GM19099 (cell line): ENCODE measurements around the gene RNF152.

ENCODE experiments used
- POLR2A ChIP-seq: IDR thresholded peaks from 3 replicates; pipeline ENCODE4 v1.6.1; 2011; ENCODE audit warnings: low read depth; ENCODE audit not compliant: insufficient read length; ENCODE audit errors: extremely low read depth

Gene RNF152, protein sequence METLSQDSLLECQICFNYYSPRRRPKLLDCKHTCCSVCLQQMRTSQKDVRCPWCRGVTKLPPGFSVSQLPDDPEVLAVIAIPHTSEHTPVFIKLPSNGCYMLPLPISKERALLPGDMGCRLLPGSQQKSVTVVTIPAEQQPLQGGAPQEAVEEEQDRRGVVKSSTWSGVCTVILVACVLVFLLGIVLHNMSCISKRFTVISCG

DNA sequence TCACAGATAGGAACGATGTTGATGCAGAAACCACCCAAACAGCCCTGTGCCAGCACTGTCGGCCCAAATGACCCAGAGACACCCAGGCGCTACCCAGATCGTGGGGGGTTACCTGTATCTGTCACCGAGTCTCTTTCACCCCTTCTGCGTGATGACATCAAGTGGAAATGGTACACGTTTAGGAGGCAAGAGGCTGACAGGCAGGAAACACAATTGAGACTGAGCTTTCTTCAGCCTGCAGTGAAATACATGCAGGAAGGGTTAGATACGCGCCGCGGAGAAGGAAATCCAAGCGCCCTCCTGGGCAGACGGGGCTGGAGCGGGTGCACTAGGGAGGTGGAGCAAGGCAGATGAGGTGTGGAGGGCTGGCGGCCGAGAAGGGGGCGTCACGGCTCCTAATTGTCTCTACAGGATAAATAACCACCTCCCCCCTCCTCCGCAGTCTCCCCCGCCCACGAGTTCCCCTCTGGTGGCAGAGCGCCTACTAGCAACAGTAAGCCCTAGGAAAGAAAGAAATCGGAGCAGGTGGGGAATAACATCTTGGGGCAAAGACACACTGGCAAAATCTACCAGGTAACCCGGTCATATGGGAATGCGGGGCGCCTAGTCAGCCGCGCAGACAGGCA lies at the start of gene RNF152:
Gene RNF152, minus strand, starts transcription at position 325 of the 626 bp plus-strand sequence. CDS start 76,544 bp downstream, outside the sequence.
- no peak for TF ChIP-seq POLR2A

DNA sequence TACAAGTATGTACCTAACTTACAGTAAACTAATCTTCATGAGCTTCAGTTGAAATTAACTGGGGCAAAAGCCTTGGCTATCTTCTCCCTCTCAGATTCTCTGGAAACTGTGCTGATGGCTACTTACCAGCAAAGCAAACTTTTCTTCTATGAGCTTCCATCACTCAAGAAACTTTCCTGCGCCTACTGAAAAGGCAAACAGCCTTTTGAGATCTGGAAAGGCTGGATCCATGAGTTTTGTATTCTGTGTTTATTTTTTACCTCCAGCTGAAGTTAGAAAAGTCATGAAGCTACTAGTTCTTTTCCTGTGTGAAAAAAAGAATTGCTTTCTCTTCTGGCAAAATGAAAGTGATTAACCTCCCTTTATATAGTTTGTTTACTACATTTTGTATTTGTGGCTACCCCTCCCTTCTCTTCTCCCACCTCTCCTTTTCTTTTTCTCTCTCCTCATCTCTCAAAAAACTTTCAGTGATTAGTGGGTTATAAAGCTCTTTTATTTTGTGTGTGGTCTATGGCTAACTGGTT lies 49.2 kb upstream of the RNF152 start:
- TF ChIP-seq POLR2A: no peak

DNA sequence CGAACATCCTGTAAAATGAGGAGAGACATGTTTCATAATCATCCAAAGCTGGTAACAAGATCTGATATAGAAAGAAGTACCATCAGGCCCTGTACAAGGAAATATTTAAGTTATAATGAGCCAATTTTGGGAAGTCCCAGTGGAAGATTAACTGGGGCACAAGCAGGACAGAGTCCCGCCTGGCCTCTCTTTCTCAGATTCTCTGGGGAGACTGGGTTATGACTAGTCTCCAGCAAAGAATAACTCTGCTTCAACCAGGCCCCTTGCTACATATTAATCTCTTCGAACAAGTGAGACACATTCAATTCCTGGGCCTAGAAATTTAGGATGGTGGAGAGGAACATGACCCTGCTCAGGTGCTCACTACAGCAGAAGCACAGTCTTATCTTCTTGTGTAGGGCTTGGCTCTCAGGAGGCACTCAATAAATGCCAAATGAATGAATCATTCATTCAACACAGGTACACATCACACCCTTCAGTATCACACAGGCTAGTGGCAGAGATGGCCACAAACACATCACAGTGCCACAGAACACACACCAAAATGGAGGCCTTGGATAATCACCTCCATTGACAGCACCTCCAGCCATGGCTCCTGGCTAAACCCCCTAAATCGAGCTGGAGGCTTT lies 46.4 kb upstream of the RNF152 start:
- no peak for TF ChIP-seq POLR2A

DNA sequence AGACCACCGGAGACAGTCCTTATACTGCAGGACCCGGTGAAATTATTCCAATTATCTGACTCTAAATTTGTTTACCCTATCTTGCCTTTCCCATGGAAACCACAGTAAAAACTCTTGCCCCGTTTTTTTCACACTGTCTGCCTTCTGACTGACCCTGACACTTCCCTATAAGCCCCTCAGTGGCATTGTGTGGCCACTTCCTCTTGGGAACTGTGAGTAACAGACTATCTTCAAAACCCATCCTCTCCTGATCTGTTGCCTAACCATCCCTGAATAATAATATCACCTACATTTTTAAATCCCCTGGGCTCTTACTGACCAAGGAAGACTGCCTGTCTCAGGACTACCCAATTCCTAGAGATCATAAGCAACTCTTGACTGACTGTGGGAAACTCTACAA lies 42.6 kb upstream of the RNF152 start:
- no peak for TF ChIP-seq POLR2A

DNA sequence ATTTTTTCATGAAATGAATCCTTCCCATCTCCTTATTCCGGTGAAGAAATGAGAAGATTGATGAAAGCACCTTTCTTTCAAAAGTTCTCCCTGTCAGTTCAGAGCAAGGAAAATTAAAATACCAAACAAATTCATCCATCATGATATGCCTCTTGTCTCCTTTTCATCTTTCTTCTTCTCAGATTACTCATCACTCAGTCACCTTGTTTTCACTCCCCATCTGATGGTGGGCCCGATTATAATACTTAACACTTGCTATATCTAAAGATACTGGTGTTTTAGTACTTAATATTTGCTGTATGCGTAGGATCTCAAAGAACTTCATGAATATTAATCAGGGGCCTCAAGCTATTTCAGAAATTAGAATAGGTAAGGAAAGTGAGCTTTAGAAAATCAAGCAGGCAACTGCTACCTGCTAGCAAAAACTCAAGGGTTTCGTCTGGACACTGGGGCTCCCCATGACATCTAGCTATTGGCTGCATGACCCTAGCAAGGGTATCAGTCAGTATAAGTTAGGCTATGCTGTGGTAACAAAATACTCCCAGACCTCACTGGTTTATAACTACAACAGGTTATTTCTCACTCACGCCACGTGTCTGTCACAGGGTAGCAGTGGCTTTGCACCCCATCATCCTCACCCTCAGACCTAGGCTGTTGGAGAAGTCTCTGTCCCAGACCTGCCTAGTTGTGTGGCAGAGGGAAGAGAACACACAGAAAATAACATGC lies 39.0 kb upstream of the RNF152 start:
- TF ChIP-seq POLR2A: no peak

DNA sequence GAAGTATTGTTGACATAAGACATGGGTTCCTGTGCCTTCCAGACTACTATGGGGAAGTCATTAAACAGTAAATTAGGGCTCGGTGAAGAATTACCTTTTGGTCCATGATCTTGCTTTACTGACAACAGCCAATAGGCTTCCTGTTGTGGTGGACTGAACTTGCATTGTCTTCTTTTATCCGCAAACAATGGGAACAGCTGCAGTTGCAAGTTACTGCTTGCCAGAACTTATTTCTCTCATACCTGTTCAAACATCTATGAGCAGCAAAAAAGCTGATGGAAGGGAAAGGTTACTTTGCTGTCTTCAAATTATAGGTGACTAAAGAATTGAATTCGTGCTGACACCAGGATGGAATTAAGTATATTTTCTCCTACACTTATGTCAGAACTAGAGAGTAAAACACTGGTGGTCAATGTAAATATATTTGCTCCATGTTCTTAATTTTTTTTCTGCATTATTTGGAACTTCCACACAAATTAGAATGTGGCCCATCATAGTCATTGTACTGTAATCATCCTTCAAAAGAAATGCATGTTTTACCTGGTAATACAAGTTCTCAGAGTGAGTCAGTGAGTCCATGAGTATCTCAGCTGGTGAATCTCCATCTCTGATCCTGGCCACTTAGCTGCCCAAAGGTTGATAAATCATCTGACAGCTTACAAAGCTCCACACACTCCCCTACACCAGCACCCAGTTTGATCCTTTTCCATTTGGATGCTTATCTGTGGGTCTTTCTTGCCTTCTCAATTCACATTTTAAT lies 37.3 kb upstream of the RNF152 start:
- no peak for TF ChIP-seq POLR2A

DNA sequence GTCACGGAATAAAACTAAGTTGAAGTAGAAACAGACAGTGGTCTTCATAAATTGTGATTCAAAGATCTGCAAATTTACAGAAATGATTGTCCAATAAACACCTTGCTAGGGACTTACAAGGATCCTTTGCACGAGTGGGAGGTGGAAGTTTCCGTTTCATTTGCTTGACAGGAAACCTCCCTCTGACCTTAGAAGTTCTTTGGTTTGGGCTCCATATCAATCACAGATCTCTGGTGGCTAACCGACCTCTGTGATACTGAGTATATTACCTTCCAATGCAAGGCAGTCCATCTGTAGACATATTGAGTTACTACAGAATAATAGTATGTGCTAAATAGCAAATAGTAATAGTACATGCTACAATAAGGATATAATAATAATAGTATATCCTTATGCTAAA lies 33.7 kb upstream of the RNF152 start:
- no peak for TF ChIP-seq POLR2A

DNA sequence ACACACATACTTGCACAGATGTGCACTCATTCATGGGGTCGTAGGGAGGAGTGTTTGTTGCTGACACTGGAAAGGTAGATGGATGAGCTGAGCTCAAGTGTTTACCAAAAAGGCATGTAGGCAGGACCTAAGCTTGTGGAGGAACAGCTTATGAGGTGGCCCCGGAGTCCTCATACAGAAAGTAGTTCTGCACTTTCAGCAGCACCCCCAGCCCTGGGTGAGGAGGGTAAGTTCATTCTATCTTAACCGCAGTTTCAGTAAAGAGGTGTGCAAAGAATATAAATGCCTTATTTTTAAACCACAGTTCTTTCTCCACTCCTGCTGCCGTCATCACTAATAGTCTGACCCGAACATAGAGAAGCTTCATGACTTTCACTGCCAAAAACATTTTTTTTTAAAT lies 31.7 kb upstream of the RNF152 start:
- TF ChIP-seq POLR2A: no peak

DNA sequence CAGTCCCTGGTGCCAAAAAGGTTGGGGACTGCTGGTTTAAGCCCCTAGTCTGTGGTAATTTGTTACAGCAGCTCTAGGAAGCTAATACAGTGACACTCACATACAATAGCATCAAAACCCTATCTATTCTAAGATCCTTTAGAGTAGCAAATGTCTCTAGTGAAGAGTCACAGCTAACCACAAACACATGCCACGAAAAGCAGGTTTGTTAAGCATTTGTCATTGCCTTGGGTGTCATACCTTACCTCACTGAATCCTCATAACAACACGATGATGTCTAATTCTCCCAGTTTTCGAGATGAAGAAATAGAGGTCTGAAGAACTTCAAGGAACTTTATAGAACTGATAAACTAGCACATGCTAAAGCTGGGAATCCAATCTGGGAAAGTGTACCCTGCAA lies 29.6 kb upstream of the RNF152 start:
- TF ChIP-seq POLR2A: no peak

DNA sequence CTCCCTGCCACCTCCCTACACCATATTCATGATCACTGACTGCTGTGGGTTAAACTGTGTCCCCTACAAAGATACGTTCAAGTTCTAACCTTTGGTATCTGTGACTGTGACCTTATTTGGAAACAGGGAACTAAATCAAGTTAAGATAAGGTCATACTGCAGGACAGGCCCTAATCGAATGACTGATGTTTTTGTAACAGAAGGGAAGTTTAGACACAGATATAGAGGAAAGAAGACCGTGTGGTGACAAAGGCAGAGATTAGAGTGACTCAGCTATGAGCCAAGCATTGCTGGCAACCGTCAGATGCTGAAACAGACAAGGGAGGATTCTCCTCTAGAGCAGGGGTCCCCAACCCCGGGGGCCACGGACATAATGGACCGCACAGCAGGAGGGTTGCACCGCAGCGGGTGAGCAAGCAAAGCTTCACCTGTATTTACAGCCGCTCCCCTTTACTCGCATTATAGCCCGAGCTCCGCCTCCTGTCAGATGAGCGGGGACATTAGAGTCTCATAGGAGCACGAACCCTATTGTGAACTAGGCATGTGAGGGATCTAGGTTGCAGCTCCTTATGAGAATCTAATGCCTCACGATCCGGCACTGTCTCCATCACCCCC lies 28.9 kb upstream of the RNF152 start:
- TF ChIP-seq POLR2A: no peak

DNA sequence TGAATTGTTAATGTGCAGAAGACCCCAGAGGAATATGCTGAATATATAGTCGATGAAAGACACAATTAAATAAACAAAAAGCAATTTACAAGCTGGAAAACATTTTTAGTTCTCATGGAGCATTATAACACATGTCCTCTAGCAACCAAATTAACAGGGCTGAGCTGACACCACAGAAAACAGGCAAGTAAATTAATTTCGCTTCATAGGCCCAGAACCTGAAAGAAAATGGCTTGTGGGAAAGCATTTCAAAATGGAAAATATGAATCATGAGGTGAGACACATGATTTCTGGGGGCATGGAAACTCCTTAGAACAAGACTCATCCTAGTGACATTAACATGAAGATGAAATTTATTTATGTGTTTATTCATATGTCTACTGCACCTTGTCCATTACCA lies 25.0 kb upstream of the RNF152 start:
- no peak for TF ChIP-seq POLR2A

DNA sequence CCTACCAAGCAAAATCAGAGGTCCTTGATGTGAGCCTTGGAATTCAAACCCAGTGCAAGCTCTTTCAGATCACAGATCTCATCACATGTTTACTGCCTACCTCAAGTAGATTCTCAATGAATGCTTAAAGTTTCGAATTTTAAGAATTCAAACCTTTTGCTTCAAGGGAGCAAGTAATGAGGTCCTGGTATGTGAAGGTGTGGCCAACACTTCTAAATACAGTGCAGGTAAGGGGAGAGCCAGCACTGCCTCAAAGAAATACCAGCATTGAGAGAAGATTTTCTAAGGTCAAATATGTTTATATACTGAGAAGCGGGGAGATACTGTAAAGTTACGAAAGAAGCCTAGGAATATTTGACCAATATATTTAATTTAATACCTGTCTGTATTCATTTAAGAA lies 19.7 kb upstream of the RNF152 start:
- no peak for TF ChIP-seq POLR2A

DNA sequence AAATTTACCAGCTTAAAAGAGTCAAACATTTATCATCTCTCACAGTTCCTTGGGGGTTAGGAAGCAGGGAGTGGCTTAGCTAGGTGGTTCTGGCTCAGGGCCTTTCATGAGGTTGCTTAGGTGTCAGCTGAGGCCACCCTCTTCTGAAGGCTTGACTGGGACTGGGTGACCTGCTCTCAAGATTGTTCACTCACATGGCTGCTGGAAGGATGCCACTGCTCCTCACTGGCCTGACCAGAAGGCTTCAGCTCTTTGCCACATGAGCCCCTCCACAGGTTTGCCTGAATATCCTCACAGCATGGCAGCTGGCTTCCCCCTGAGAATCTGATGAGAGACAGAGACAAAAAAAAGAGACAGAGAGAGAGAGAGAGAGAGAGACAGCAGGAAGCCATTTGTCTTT lies 17.3 kb upstream of the RNF152 start:
- TF ChIP-seq POLR2A: no peak

DNA sequence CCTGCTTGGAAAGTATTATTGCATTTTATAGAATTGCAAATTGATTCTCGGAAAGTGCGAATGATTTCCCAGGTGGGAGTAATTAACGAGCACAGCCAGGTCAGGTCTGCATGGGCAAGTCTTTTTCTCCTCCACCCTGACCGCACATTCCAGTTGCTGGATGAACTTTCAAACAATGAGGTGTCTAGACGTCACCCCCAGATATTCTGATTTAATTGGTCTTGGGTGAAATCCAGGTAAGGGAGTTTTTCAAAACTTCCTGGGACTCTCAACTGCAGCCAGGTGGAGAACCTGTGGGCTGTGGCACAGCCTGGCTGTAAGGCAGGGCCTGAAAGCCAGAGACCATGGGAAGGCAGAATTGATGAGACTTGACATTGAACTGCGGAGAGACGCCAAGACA lies 15.9 kb upstream of the RNF152 start:
- TF ChIP-seq POLR2A: no peak
